Fibroblast of skin of left biceps (primary cell): ENCODE results near the gene IL15.
A peak's percentile ranks its signal among the peaks of the same experiment; 100 is the strongest.

Experiments used
- DNase-seq, 2 experiments: peaks; one replicate each; pipeline ENCODE4 v3.0.0-alpha.2; 2013; ENCODE audit warnings: low read depth in 2 of 2

IL15 gene

GRCh38 chr4:141702472-141703182, 66.2 kb downstream of the IL15 start:
- DNase-seq, result no peak

- DNase-seq, result no peak
Observed at GRCh38 chr4:141703497-141703896, 67.1 kb downstream of the IL15 start.

GRCh38 chr4:141705048-141705746, 68.8 kb downstream of the IL15 start:
- DNase-seq, result no peak

GRCh38 chr4:141705747-141706377, 69.5 kb downstream of the IL15 start:
- no peak for DNase-seq

GRCh38 chr4:141706445-141706844, 70.1 kb downstream of the IL15 start:
- DNase-seq, result no peak

GRCh38 chr4:141711211-141711610, 74.8 kb downstream of the IL15 start:
- DNase-seq, result no peak

- no peak for DNase-seq
Observed at GRCh38 chr4:141713185-141713584, 76.8 kb downstream of the IL15 start.

- peak; percentile 25 to 30 for DNase-seq
Observed at GRCh38 chr4:141713771-141714445, 77.5 kb downstream of the IL15 start.

GRCh38 chr4:141719585-141719984, 83.2 kb downstream of the IL15 start:
- DNase-seq, result no peak

GRCh38 chr4:141721174-141721573, 84.8 kb downstream of the IL15 start:
- no peak for DNase-seq

- DNase-seq, result no peak
Observed at GRCh38 chr4:141724646-141725045, 88.3 kb downstream of the IL15 start.

GRCh38 chr4:141727420-141727819, 91.0 kb downstream of the IL15 start:
- no peak for DNase-seq

GRCh38 chr4:141730805-141731204, 94.4 kb downstream of the IL15 start:
- no peak for DNase-seq

GRCh38 chr4:141731481-141731880, 95.1 kb downstream of the IL15 start:
- no peak for DNase-seq

- peak; percentile 30 to 46 for DNase-seq
Observed at GRCh38 chr4:141739636-141740035, 103.3 kb downstream of the IL15 start.

- DNase-seq, result no peak
Observed at GRCh38 chr4:141746026-141746425, 109.6 kb downstream of the IL15 start.

- peak; percentile 33 to 35 for DNase-seq
Observed at GRCh38 chr4:141751806-141752205, 115.4 kb downstream of the IL15 start.

- DNase-seq, result no peak
Observed at GRCh38 chr4:141757287-141757686, 120.9 kb downstream of the IL15 start.

- no peak for DNase-seq
Observed at GRCh38 chr4:141759796-141760425, 123.5 kb downstream of the IL15 start.

- DNase-seq, result no peak
Observed at GRCh38 chr4:141761926-141762325, 125.5 kb downstream of the IL15 start.

- no peak for DNase-seq
Observed at GRCh38 chr4:141763374-141763773, 127.0 kb downstream of the IL15 start.

GRCh38 chr4:141768954-141769353, 132.6 kb downstream of the IL15 start:
- DNase-seq, result peak; percentile 65 to 72
